ENCODE measurements around the gene LSM14B. TPM values are rescaled to one million over a fixed set of nuclear protein-coding genes. Genes with fewer than 3 reads are reported as not detected.
A peak's percentile ranks its signal among the peaks of the same experiment; 100 is the strongest.

LSM14B gene
- total RNA-seq, 3 donors from 2014 or later (not counting 1 experiment from before 2014, with no cell fraction given) = 41.1 to 56.2 (median 47.3) TPM

DNA sequence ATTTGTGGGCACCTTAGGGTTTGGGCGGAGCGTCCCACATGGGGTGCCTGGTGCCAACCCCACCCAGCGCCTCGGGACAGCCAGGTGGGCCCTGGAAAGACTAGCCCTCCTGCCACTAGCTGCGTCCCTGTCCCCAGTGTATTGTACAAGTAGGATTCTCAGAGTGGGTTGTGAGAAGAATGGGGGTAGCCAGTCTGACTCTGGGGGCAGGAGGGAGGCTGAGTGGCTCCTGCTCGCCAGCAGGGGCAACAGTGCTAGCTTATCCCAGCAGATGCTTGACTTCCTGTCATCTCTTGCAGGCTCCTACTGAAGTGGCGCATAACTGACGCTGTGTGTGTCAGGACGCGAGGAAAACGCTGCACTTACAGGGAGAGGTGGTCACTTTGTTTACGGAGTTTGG lies 11.6 kb downstream of the LSM14B start:
- peak in 1 of 3 donors; percentile 20 for ATAC-seq
- Histone ChIP-seq H3K27me3 (ENCODE audit: control insufficient read depth, insufficient read depth, low read length) (no peaks in the 10 kb centered on the region), H3K27ac (ENCODE audit: low read length) (no peak overlapping the region), H3K9me3 (ENCODE audit: control insufficient read depth, insufficient read depth, low read length) (no peaks in the 10 kb centered on the region), H3K4me1 (ENCODE audit: control insufficient read depth, insufficient read depth, low read length) (peaks cover 11% of the 10 kb centered on the region), H3K36me3 (ENCODE audit: control insufficient read depth, insufficient read depth, low read length) (peaks cover 87% of the 10 kb centered on the region), H3K4me3 (ENCODE audit: low read length) (no peak overlapping the region)
- intact Hi-C loops (cut with micrococcal nuclease) = no loop called here
- H3K27me3 Mint-ChIP-seq (ENCODE audit: low read depth in 2 of 2) = no peaks in the 10 kb centered on the region
- no peaks in the 10 kb centered on the region for H3K9me3 Mint-ChIP-seq
- peaks cover 15% of the 10 kb centered on the region for H3K36me3 Mint-ChIP-seq
- H3K4me1 Mint-ChIP-seq = peaks cover 28 to 38% of the 10 kb centered on the region in 2 donors
- WGBS (ENCODE audit: insufficient coverage) = 89% methylated on average over 12 of the region's 12 CpGs
- no peak overlapping the region for H3K4me3 Mint-ChIP-seq
- no peak for DNase-seq
- peak overlapping the region; percentile 65 to 84 for H3K27ac Mint-ChIP-seq
- TF ChIP-seq, protein P1, sequence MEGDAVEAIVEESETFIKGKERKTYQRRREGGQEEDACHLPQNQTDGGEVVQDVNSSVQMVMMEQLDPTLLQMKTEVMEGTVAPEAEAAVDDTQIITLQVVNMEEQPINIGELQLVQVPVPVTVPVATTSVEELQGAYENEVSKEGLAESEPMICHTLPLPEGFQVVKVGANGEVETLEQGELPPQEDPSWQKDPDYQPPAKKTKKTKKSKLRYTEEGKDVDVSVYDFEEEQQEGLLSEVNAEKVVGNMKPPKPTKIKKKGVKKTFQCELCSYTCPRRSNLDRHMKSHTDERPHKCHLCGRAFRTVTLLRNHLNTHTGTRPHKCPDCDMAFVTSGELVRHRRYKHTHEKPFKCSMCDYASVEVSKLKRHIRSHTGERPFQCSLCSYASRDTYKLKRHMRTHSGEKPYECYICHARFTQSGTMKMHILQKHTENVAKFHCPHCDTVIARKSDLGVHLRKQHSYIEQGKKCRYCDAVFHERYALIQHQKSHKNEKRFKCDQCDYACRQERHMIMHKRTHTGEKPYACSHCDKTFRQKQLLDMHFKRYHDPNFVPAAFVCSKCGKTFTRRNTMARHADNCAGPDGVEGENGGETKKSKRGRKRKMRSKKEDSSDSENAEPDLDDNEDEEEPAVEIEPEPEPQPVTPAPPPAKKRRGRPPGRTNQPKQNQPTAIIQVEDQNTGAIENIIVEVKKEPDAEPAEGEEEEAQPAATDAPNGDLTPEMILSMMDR (IDR thresholded peaks at IDR 0.05) = no peak

DNA sequence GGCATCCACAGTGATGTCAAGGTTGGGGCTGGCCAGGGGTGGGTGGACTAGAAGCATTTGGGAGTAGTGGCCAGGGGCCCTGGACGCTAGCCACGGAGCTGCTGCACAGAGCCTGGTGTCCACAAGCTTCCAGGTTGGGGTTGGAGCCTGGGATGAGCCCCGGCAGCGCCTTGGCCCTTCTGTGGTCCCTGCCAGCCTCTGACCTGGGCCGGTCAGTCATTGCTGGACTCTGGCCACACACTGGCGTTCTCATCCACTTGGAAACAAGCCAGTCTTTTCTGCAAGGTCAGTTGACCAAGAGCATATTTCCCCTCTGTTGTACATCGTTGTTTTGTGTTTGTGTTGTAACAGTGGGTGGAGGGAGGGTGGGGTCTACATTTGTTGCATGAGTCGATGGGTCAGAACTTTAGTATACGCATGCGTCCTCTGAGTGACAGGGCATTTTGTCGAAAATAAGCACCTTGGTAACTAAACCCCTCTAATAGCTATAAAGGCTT lies 12.5 kb downstream of the LSM14B start:
- H3K4me3 Mint-ChIP-seq = no peak overlapping the region

DNA sequence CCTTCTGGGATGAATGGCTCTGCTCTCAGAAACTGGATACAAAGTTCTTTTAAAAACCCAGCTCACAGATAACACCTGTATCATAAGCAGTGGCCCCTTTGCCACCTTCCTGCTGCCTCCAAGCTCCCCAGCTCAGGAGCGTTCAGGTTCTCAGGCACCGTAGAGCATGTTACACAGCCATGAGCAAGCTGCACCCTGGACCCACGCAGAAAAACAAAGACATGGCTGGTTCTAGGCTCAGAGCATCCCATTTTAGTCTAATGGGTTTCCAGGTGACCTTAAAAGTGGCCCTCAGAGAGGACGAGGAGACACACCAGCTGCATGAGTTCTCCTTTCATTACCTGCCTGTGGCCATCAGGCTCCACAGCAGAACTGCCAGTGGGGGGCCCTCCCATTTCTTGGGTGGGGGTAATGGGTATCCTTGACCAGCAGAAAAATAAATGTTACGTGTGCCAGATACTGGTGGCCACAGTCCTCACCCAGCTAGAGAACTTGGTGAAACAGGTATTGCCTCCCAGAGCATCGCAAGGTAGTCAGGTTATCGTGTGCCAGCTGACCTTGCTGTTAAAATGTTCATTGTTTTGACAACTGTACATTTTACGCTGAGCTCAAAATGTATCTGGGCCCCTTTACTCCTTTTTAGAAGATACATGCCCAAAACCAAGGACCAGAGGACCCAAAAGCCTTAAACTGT lies 13.4 kb downstream of the LSM14B start:
- Mint-ChIP-seq H3K4me1 (peaks cover 37 to 47% of the 10 kb centered on the region in 2 donors), H3K4me3 (no peak overlapping the region), H3K27me3 (ENCODE audit: low read depth in 2 of 2) (no peaks in the 10 kb centered on the region), H3K27ac (peak overlapping the region; percentile 51 to 76), H3K36me3 (peaks cover 15% of the 10 kb centered on the region), H3K9me3 (no peaks in the 10 kb centered on the region)
- WGBS (ENCODE audit: insufficient coverage) = 96% methylated on average over 8 of the region's 8 CpGs
- DNase-seq (no peak), ATAC-seq (no peak)
- TF ChIP-seq, protein P1 (IDR thresholded peaks at IDR 0.05) = no peak
- H3K27me3 ChIP-seq (ENCODE audit: control insufficient read depth, insufficient read depth, low read length) = no peaks in the 10 kb centered on the region
- no peak overlapping the region for H3K27ac ChIP-seq (ENCODE audit: low read length)
- intact Hi-C loops (cut with micrococcal nuclease) = loop anchor here (1.0 to 2.0 kb wide), 3 partner anchors 13 to 125 kb away; partner anchors contain the start of gene LSM14B
- no peaks in the 10 kb centered on the region for H3K9me3 ChIP-seq (ENCODE audit: control insufficient read depth, insufficient read depth, low read length)
- peaks cover 89% of the 10 kb centered on the region for H3K36me3 ChIP-seq (ENCODE audit: control insufficient read depth, insufficient read depth, low read length)
- no peak overlapping the region for H3K4me3 ChIP-seq (ENCODE audit: low read length)
- peaks cover 13% of the 10 kb centered on the region for H3K4me1 ChIP-seq (ENCODE audit: control insufficient read depth, insufficient read depth, low read length)

More for the DNA sequence above, 12.5 kb downstream of the LSM14B start:
- H3K4me3 ChIP-seq (ENCODE audit: low read length) = no peak overlapping the region
- H3K27ac Mint-ChIP-seq = peak overlapping the region; percentile 65 to 76
- peaks cover 11% of the 10 kb centered on the region for H3K4me1 ChIP-seq (ENCODE audit: control insufficient read depth, insufficient read depth, low read length)
- H3K27ac ChIP-seq (ENCODE audit: low read length) = no peak overlapping the region
- DNase-seq (no peak), ATAC-seq (no peak)
- intact Hi-C loops (cut with micrococcal nuclease) = no loop called here
- H3K36me3 Mint-ChIP-seq = peaks cover 15% of the 10 kb centered on the region
- H3K4me1 Mint-ChIP-seq = peaks cover 27 to 38% of the 10 kb centered on the region in 2 donors
- H3K9me3 ChIP-seq (ENCODE audit: control insufficient read depth, insufficient read depth, low read length) = no peaks in the 10 kb centered on the region
- H3K36me3 ChIP-seq (ENCODE audit: control insufficient read depth, insufficient read depth, low read length) = peaks cover 89% of the 10 kb centered on the region
- TF ChIP-seq, protein P1 (IDR thresholded peaks at IDR 0.05) = no peak
- no peaks in the 10 kb centered on the region for H3K27me3 ChIP-seq (ENCODE audit: control insufficient read depth, insufficient read depth, low read length)
- 96% methylated on average over 8 of the region's 11 CpGs for WGBS (ENCODE audit: insufficient coverage)
- H3K9me3 Mint-ChIP-seq = no peaks in the 10 kb centered on the region
- no peaks in the 10 kb centered on the region for H3K27me3 Mint-ChIP-seq (ENCODE audit: low read depth in 2 of 2)
